DMS153 treated with DMSO at 0.1 percent for 48 hours (cell line): ENCODE results near the gene EXPH5.

Experiments
- DNase-seq: peaks from one replicate; lab custom pipeline; 2025; ENCODE audit not compliant: unreplicated experiment; lab: John Stamatoyannopoulos, UW

The EXPH5 gene

DNA sequence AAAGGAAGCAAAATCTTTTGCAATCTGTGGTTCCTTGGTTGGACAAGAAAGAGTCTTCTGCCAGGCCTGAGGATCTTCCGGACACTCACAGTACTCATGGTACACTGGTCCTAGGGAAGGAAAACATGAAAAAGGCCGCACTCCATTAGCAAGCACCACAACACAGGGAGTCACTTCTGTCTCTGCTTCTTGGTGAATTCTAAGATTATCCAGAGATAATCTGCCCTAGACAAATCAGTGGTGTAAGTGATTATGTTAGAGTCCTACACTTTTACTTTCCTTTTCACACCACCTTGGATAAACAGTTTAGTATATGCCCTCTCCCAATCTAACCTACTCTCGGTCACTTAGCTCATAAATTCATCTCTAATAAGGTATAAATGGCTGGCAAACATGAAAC, 107.2 kb downstream of the EXPH5 start:
- no peak for DNase-seq

DNA sequence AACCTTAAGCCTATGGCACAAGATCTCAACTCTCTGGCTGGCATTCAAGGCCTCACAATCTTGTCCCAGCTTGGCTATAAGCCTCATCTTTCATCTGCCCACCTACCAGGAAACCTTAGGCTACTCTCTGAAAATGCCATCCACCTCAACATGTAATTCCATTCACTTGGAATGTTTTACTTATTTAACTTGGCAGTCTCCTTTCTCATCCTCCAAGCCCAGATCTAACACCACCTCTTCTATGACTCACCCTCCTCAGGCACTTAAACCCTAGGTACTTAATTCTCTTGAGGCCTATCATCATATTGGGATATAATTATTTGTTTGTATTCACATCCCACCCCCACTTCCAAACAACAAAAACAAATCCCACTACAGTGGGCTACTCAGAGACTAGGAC, 110.4 kb downstream of the EXPH5 start:
- DNase-seq: no peak

DNA sequence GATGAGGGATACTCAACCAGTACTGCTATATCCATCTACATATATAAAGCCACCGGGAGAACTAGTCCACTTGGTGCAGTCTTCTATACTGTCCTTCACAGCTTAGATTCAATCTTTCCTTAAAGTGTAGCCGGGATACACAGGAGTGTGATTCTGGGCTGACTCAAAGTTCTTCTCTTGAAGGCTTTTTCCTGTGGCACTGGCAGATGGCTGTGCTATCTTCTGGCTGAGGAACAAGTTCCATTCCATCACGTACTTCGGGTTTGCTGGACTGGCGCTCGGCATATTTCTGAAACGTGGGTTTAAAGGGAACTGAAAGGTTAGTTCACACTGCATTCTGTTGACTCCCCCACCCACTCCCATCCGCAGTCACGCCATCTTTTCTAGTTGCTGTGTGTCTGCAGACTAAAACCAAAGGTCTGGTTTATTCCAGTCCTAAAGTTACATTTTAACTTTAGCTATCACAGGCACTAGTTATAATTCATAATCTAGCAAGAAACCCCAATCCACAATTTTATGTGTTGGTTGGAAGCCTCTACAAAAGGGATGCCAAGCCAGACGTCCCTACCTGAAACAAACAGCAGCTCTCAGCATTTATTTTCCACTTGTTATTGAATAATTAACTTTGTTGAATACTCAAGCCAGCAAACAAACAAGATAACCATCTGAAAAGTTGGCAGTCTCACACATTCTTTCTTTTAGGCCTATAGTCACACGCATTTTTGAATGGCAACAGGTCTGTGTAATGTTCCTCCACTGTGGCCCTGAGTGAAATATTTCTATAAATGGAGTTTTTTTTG, 118.7 kb downstream of the EXPH5 start:
- DNase-seq: no peak

DNA sequence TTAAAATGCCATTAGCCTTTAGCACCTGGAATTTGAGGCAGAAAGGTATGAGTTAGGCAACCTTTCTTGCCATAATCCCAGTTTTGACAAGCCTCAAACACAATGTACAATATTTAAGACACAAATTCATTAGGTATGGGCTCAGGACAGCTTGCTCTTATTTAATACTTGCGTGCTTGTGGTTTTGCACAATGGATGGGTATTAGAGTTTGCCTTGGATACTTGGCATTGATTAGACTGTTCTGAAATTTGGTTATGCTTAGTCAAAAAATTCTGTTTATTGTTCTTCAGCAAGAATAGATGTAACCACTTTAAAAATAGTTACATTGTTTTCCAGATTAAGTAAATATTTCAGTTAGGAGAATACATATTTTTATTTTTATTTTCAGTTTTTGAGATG, 120.9 kb downstream of the EXPH5 start:
- no peak for DNase-seq

DNA sequence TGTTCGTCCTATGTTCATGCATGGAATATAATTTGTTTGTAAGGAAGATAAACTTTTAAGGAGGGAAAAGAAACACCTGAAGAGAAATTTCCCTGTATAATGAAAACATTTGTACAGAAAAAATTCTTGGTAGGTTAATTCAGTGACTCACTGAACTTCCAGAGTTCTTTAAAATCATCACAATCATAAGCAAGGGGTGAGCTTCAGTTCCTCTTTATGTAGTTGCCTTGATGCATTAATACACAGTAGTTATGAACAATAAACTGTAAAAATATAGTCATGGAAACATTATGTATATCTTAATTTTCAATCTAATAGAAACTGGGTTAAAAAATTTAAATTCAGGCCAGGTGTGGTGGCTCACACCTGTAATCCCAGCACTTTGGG, 125.1 kb downstream of the EXPH5 start:
- DNase-seq: no peak

DNA sequence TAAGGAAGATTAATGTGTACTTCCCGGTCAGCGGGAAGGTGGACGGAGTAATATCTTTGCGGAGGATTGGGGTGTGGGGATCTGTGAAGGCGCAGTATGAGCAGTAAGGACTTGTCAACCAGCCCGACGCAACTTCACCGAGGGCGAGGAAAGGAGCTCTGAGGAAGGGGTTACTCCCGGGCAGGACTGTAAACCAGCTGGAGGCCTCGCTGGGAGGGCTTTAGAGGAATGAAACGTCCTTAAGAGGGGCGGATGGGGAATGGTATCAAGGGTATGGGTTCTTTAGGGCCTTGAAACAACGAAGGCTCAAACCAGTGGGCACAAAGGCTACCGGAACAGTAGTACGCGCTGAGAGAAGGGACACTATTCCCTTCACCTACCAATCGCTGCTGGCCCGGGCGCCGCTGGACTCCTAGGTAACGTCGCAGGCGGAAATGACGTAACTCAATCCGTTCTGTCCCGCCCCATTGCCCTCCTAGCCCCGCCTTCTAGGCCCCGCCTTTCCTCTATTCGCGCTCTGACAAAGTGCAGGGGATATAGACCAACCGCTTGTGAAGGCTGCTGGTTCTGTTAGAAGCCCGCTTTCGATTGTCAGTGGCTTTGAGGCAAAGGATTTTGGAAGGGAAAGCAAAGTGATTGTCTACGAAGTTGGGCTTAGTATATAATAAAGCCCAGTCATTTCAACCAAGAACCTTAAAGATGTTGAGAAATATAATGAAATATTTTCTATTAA, 126.3 kb downstream of the EXPH5 start, which contains the start of gene C11orf65:
TSS of gene C11orf65 (minus strand) at position 439 of the 733 bp plus-strand sequence. CDS start 5,970 bp downstream, outside the sequence.
- peak; percentile 95 for DNase-seq

DNA sequence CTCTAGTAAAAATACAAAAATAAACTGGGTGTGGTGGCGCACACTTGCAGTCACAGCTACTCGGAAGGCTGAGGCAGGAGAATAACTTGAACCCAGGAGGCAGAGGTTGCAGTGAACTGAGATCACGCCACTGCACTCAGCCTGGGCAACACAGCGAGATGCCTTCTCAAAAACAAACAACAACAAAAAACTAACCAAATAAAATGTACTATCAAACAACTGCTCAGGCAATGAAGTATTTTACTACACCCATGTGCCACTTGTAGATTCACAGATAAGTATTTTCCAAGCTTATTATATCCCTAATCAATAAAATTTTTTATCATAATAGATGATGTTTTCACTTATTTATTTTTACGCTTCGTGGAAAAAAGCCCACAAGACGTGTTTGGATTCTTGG, 127.2 kb downstream of the EXPH5 start:
- DNase-seq: no peak
